Keratinocyte (primary cell): Measurements from ENCODE around the gene ALK.

ENCODE experiments used
- EZH2 ChIP-seq: IDR thresholded peaks from one replicate; pipeline ENCODE4 v1.6.1; 2012; ENCODE audit warnings: inconsistent platforms, mild to moderate bottlenecking, low read length, moderate library complexity
- TF ChIP-seq, protein P1 (sequence below), 3 experiments: IDR thresholded peaks in 1 of 3; conservative IDR thresholded peaks in 1 of 3; optimal IDR thresholded peaks in 1 of 3; 2 replicates in 2 of 3; 3 replicates in 1 of 3; pipeline versions ENCODE3 to v1.5.1; 2011; ENCODE audit warnings: low read length in 3 of 3, mild to moderate bottlenecking in 3 of 3, moderate library complexity in 2 of 3, control low read depth in 1 of 3, inconsistent platforms in 1 of 3; ENCODE audit not compliant: insufficient read depth in 2 of 3; ENCODE audit errors: extremely low read depth in 1 of 3

DNA sequence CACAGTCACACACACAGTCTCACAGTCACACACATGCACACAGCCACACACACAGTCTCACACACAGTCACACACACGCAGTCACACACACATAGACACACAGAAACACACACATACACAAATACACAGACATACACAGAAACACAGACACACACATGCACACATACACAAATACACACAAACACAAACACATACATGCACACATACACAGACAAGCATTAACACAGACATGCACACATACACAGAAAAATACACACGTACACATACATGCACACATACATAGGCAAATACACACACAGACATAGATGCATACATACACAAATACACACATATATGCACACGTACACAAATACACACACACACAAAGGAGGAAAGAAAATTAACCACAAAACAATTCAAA, 150.5 kb downstream of the ALK start:
- TF ChIP-seq, protein P1, sequence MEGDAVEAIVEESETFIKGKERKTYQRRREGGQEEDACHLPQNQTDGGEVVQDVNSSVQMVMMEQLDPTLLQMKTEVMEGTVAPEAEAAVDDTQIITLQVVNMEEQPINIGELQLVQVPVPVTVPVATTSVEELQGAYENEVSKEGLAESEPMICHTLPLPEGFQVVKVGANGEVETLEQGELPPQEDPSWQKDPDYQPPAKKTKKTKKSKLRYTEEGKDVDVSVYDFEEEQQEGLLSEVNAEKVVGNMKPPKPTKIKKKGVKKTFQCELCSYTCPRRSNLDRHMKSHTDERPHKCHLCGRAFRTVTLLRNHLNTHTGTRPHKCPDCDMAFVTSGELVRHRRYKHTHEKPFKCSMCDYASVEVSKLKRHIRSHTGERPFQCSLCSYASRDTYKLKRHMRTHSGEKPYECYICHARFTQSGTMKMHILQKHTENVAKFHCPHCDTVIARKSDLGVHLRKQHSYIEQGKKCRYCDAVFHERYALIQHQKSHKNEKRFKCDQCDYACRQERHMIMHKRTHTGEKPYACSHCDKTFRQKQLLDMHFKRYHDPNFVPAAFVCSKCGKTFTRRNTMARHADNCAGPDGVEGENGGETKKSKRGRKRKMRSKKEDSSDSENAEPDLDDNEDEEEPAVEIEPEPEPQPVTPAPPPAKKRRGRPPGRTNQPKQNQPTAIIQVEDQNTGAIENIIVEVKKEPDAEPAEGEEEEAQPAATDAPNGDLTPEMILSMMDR (optimal IDR thresholded peaks at IDR 0.05 in 1 of 3, IDR thresholded peaks at IDR 0.05 in 1 of 3, conservative IDR thresholded peaks at IDR 0.05 in 1 of 3; ENCODE audit: extremely low read depth in 1 of 3, insufficient read depth in 2 of 3, low read length in 3 of 3): no peak
- TF ChIP-seq EZH2: no peak
